Sigmoid colon (tissue), 4 donors: ENCODE data around the gene RFX7.

Source experiments
- POLR2AphosphoS5 ChIP-seq, 4 donors: sonication (generic); formaldehyde crosslinking; IDR thresholded peaks; one replicate each; pipeline ENCODE4 v1.6.1; 2017; ENCODE audit warnings: antibody characterized with exemption in 4 of 4
- TF ChIP-seq, protein P1 (sequence below), 4 experiments: fragments of 450-650 bp in 3 of 4; fragments of 200-600 bp in 1 of 4; IDR thresholded peaks; one replicate each; pipeline ENCODE4 v1.5.1; 2016 to 2019; ENCODE audit warnings: antibody characterized with exemption in 4 of 4, mild to moderate bottlenecking in 3 of 4, moderate library complexity in 2 of 4

DNA sequence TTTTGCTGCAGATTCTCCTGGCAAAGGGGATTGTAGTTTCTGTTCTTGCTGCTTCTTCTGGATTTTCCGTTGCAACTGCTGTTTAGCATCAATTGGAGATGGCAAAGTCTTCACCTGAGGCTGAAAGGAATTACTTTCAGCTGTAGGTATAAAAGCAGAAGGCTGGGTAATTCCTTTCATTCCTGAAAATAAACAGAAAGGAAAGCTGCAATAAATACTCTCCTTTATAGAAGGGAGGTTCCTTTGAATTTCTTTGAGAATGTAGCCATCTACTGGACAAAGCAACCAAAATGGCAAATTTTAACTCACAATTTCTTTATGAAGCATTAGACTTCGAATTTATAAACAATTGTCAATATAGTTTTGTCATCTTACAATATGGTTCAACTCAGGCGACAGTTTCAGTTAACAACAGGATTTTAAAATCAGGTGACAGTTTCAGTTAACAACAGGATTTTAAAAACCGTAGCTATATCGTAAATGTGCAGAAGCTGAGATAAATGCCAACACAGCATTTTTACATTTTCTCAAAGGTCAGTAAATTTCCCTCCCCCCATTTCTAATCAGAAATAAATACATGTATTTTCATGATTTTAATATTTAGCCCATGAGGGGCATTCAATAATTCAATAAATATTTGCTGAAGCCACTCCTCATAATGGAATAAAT lies 145.3 kb downstream of the RFX7 start:
- TF ChIP-seq, protein P1, sequence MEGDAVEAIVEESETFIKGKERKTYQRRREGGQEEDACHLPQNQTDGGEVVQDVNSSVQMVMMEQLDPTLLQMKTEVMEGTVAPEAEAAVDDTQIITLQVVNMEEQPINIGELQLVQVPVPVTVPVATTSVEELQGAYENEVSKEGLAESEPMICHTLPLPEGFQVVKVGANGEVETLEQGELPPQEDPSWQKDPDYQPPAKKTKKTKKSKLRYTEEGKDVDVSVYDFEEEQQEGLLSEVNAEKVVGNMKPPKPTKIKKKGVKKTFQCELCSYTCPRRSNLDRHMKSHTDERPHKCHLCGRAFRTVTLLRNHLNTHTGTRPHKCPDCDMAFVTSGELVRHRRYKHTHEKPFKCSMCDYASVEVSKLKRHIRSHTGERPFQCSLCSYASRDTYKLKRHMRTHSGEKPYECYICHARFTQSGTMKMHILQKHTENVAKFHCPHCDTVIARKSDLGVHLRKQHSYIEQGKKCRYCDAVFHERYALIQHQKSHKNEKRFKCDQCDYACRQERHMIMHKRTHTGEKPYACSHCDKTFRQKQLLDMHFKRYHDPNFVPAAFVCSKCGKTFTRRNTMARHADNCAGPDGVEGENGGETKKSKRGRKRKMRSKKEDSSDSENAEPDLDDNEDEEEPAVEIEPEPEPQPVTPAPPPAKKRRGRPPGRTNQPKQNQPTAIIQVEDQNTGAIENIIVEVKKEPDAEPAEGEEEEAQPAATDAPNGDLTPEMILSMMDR (IDR thresholded peaks at IDR 0.05), result no peak
- TF ChIP-seq POLR2AphosphoS5 (IDR thresholded peaks at IDR 0.05), result no peak
